ENCODE measurements around the gene ELMOD3. TPM values are rescaled to one million over a fixed set of nuclear protein-coding genes. Genes with fewer than 3 reads are reported as not detected.

ELMOD3 gene
- total and polyA plus RNA-seq, 2 of the 8 experiments (the other 6 are each of a cell fraction or from before 2014, with no cell fraction given) = 8.5 to 10.2 TPM

Small RNA genes lying within 50 kb of the gene (small RNA-seq; reads per million reads assigned to genes)
- gene AC062037.1 (ENCODE audit: insufficient read depth) (not detected), gene AC062037.2 (ENCODE audit: insufficient read depth) (not detected), gene RF00019 (ENCODE audit: insufficient read depth) (not detected), gene RN7SL113P (ENCODE audit: insufficient read depth) (not detected)

Other genes with a start within 250 kb of the ELMOD3 start
- 108 and 110 TPM in 2 replicates for gene TCF7L1, start 221.4 kb upstream of the ELMOD3 start, total RNA-seq (2021; fragmentation: NEBNext Ultra II Directional; extraction: Animal tissue kit (Norgen Biotek cat#: 25700))
- gene TCF7L1, start 221.4 kb upstream of the ELMOD3 start, polyA plus RNA-seq (2011; rRNA removed) = 27.5 and 49.5 TPM in 2 replicates
- 36.3 and 38.9 TPM in 2 replicates for gene TGOLN2, start 26.8 kb upstream of the ELMOD3 start, total RNA-seq (2021; fragmentation: NEBNext Ultra II Directional; extraction: Animal tissue kit (Norgen Biotek cat#: 25700))
- 31.1 and 33.9 TPM in 2 replicates for gene TGOLN2, start 26.8 kb upstream of the ELMOD3 start, polyA plus RNA-seq (2011; rRNA removed)
- 13.6 and 15.8 TPM in 2 replicates for gene RETSAT, start 241 bp upstream of the ELMOD3 start, total RNA-seq (2021; fragmentation: NEBNext Ultra II Directional; extraction: Animal tissue kit (Norgen Biotek cat#: 25700))
- 16.7 and 20.7 TPM in 2 replicates for gene RETSAT, start 241 bp upstream of the ELMOD3 start, polyA plus RNA-seq (2011; rRNA removed)
- gene CAPG, start 55.6 kb downstream of the ELMOD3 start, total RNA-seq (2021; fragmentation: NEBNext Ultra II Directional; extraction: Animal tissue kit (Norgen Biotek cat#: 25700)) = 78.6 and 80.5 TPM in 2 replicates
- gene CAPG, start 55.6 kb downstream of the ELMOD3 start, polyA plus RNA-seq (2011; rRNA removed) = 89.0 and 114 TPM in 2 replicates
- gene SH2D6, start 63.9 kb downstream of the ELMOD3 start, total RNA-seq (2021; fragmentation: NEBNext Ultra II Directional; extraction: Animal tissue kit (Norgen Biotek cat#: 25700)) = 1.3 TPM in 1 of 2 replicates, not detected in the other
- gene SH2D6, start 63.9 kb downstream of the ELMOD3 start, polyA plus RNA-seq (2011; rRNA removed) = 0.17 and 0.42 TPM in 2 replicates
- 297 and 307 TPM in 2 replicates for gene MAT2A, start 184.4 kb downstream of the ELMOD3 start, total RNA-seq (2021; fragmentation: NEBNext Ultra II Directional; extraction: Animal tissue kit (Norgen Biotek cat#: 25700))
- 186 and 255 TPM in 2 replicates for gene MAT2A, start 184.4 kb downstream of the ELMOD3 start, polyA plus RNA-seq (2011; rRNA removed)
- gene GGCX, start 206.7 kb downstream of the ELMOD3 start, total RNA-seq (2021; fragmentation: NEBNext Ultra II Directional; extraction: Animal tissue kit (Norgen Biotek cat#: 25700)) = 33.8 and 36.1 TPM in 2 replicates
- gene GGCX, start 206.7 kb downstream of the ELMOD3 start, polyA plus RNA-seq (2011; rRNA removed) = 29.4 and 47.8 TPM in 2 replicates
- gene VAMP8, start 222.8 kb downstream of the ELMOD3 start, total RNA-seq (2021; fragmentation: NEBNext Ultra II Directional; extraction: Animal tissue kit (Norgen Biotek cat#: 25700)) = 34.4 and 38.1 TPM in 2 replicates
- gene VAMP8, start 222.8 kb downstream of the ELMOD3 start, polyA plus RNA-seq (2011; rRNA removed) = 55.2 and 69.7 TPM in 2 replicates
- gene VAMP5, start 229.7 kb downstream of the ELMOD3 start, total RNA-seq (2021; fragmentation: NEBNext Ultra II Directional; extraction: Animal tissue kit (Norgen Biotek cat#: 25700)) = 4.7 and 5.2 TPM in 2 replicates
- 13.4 and 14.2 TPM in 2 replicates for gene VAMP5, start 229.7 kb downstream of the ELMOD3 start, polyA plus RNA-seq (2011; rRNA removed)
- gene RNF181, start 241.0 kb downstream of the ELMOD3 start, total RNA-seq (2021; fragmentation: NEBNext Ultra II Directional; extraction: Animal tissue kit (Norgen Biotek cat#: 25700)) = 97.2 and 99.5 TPM in 2 replicates
- gene RNF181, start 241.0 kb downstream of the ELMOD3 start, polyA plus RNA-seq (2011; rRNA removed) = 398 and 514 TPM in 2 replicates
- gene TMEM150A, start 247.9 kb downstream of the ELMOD3 start, total RNA-seq (2021; fragmentation: NEBNext Ultra II Directional; extraction: Animal tissue kit (Norgen Biotek cat#: 25700)) = 19.8 and 22.4 TPM in 2 replicates
- gene TMEM150A, start 247.9 kb downstream of the ELMOD3 start, polyA plus RNA-seq (2011; rRNA removed) = 29.9 and 42.6 TPM in 2 replicates

Data from H1 (cell line).